HL-60 (cell line): Measurements from ENCODE around the gene BTBD16.

ENCODE experiments used
- DNase-seq, 2 experiments: peaks; one replicate each; pipeline ENCODE4 v3.0.0-alpha.2; 2010 to 2020; ENCODE audit warnings: low read depth in 1 of 2, low spot score in 1 of 2
- H3K27ac ChIP-seq: fragments of 250-450 bp; sonication (Bioruptor Pico); replicated peaks from 2 replicates; pipeline ENCODE4 v1.5.1; 2020; ENCODE audit warnings: mild to moderate bottlenecking, moderate library complexity
- H3K27me3 ChIP-seq: fragments of 250-450 bp; sonication (Bioruptor Pico); 2 replicates; pipeline ENCODE4 v1.5.1; 2021; ENCODE audit warnings: mild to moderate bottlenecking, moderate library complexity; ENCODE audit not compliant: insufficient read depth, poor library complexity, severe bottlenecking
- H3K4me3 ChIP-seq: replicated peaks from 2 replicates; pipeline ENCODE4 v1.5.1; 2011; ENCODE audit warnings: mild to moderate bottlenecking, control low read depth, low read length; ENCODE audit not compliant: insufficient read depth
- GABPA ChIP-seq: IDR thresholded peaks from 2 replicates; pipeline ENCODE4 v1.6.1; 2012; ENCODE audit warnings: low read depth
- POLR2AphosphoS5 ChIP-seq: IDR thresholded peaks from 2 replicates; pipeline ENCODE4 v1.6.1; 2012; ENCODE audit warnings: low read depth
- SPI1 ChIP-seq: IDR thresholded peaks from 2 replicates; pipeline ENCODE4 v1.6.1; 2012; ENCODE audit warnings: low read depth, mild to moderate bottlenecking, borderline replicate concordance
- TF ChIP-seq, protein P1 (sequence below): IDR thresholded peaks from one replicate; pipeline ENCODE4 v1.5.1; 2011; ENCODE audit warnings: low read length, control low read depth, inconsistent platforms; ENCODE audit not compliant: insufficient read depth
- TF ChIP-seq, protein P2 (sequence below): IDR thresholded peaks from 2 replicates; pipeline ENCODE4 v1.6.1; 2012; ENCODE audit warnings: low read depth; ENCODE audit not compliant: insufficient replicate concordance

BTBD16 gene

DNA sequence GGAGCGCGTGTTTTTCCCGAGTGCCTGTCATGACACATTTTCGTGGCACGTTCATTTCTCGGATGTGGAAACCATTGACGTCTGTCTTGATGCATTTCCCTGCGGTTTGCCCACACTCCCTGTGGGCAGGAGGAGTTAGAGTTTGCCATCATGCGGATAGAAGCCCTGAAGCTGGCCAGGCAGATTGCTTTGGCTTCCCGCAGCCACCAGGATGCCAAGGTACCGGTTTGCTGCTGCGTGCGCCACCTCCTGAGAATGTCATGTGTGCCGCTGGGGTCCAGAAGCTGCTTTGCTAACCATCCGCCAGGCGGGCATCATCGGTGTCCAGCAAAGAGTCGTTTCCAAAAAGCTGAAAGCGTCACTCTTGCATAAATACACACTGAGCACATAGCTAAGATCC, 40.9 kb upstream of the BTBD16 start:
- Histone ChIP-seq H3K27ac (no peak overlapping the region), H3K27me3 (no peaks in the 10 kb centered on the region), H3K4me3 (no peak overlapping the region)
- DNase-seq, result no peak
- TF ChIP-seq, protein P1, sequence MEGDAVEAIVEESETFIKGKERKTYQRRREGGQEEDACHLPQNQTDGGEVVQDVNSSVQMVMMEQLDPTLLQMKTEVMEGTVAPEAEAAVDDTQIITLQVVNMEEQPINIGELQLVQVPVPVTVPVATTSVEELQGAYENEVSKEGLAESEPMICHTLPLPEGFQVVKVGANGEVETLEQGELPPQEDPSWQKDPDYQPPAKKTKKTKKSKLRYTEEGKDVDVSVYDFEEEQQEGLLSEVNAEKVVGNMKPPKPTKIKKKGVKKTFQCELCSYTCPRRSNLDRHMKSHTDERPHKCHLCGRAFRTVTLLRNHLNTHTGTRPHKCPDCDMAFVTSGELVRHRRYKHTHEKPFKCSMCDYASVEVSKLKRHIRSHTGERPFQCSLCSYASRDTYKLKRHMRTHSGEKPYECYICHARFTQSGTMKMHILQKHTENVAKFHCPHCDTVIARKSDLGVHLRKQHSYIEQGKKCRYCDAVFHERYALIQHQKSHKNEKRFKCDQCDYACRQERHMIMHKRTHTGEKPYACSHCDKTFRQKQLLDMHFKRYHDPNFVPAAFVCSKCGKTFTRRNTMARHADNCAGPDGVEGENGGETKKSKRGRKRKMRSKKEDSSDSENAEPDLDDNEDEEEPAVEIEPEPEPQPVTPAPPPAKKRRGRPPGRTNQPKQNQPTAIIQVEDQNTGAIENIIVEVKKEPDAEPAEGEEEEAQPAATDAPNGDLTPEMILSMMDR, result no peak
- TF ChIP-seq GABPA, result no peak
- TF ChIP-seq, protein P2, sequence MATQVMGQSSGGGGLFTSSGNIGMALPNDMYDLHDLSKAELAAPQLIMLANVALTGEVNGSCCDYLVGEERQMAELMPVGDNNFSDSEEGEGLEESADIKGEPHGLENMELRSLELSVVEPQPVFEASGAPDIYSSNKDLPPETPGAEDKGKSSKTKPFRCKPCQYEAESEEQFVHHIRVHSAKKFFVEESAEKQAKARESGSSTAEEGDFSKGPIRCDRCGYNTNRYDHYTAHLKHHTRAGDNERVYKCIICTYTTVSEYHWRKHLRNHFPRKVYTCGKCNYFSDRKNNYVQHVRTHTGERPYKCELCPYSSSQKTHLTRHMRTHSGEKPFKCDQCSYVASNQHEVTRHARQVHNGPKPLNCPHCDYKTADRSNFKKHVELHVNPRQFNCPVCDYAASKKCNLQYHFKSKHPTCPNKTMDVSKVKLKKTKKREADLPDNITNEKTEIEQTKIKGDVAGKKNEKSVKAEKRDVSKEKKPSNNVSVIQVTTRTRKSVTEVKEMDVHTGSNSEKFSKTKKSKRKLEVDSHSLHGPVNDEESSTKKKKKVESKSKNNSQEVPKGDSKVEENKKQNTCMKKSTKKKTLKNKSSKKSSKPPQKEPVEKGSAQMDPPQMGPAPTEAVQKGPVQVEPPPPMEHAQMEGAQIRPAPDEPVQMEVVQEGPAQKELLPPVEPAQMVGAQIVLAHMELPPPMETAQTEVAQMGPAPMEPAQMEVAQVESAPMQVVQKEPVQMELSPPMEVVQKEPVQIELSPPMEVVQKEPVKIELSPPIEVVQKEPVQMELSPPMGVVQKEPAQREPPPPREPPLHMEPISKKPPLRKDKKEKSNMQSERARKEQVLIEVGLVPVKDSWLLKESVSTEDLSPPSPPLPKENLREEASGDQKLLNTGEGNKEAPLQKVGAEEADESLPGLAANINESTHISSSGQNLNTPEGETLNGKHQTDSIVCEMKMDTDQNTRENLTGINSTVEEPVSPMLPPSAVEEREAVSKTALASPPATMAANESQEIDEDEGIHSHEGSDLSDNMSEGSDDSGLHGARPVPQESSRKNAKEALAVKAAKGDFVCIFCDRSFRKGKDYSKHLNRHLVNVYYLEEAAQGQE, result no peak

DNA sequence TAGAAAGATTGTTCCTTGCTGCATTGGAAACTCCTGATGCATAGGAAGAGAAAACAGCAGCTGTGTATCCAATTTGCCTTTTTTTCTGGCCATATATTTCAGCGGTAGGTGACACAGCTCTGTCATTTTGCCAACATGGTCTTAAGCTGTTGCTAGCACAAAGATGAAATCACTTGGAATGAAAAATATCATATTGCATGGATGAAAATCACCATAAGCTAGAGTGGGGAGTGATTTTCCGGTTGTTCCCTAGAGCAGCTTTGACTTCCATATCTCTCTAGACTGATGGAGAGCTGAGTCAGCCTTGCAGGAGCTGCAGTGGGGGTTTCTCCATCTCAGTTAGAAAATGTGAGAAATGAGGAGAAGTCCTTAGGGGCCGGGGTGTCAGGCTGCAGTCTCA, 38.3 kb upstream of the BTBD16 start:
- no peak overlapping the region for H3K27ac ChIP-seq
- no peak overlapping the region for H3K4me3 ChIP-seq
- TF ChIP-seq GABPA, result no peak
- TF ChIP-seq, protein P2, result no peak
- TF ChIP-seq, protein P1, result no peak
- TF ChIP-seq POLR2AphosphoS5, result no peak
- H3K27me3 ChIP-seq, result peaks cover 2% of the 10 kb centered on the region
- no peak for DNase-seq

DNA sequence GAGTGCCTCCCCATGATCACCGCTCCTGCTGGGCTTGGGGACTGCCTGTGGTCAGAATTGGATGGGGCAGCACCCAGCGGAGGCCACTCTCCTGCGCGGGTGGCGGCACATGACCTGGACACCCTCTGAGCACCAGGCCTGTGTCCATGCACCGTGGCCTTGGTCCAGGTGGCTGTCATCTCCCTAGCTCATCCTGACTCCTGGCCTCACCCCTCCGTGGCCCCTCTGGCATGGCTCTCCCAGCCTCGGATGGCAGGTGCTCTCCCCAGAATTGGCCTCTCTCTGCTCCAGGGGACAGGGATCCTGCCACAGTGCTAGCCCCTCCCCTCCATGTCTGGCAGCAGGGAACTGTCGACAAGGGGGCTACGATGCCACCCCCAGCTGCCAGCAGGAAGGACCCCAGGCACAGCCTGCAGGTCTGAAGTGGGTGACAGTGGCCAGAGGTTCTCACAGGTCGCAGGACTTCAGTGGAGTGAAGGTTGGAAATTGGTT, 37.2 kb upstream of the BTBD16 start:
- H3K27ac ChIP-seq, result no peak overlapping the region

More for the DNA sequence above, 37.2 kb upstream of the BTBD16 start:
- no peak for DNase-seq
- TF ChIP-seq, protein P2, result no peak
- TF ChIP-seq, protein P1, result no peak
- TF ChIP-seq POLR2AphosphoS5 (no peak), SPI1 (no peak), GABPA (no peak)
- Histone ChIP-seq H3K4me3 (no peak overlapping the region), H3K27me3 (peaks cover 2% of the 10 kb centered on the region)
